Lower leg skin (tissue), 3 donors: Measurements from ENCODE around the gene LYSMD2.

Source experiments
- POLR2A ChIP-seq, 2 donors: fragments of 450-650 bp; IDR thresholded peaks; one replicate each; pipeline ENCODE4 v1.6.1; 2016 to 2017; ENCODE audit warnings: antibody characterized with exemption in 2 of 2, mild to moderate bottlenecking in 1 of 2, moderate library complexity in 1 of 2
- TF ChIP-seq, protein P1 (sequence below), 3 donors: fragments of 450-650 bp; IDR thresholded peaks; one replicate each; pipeline ENCODE4 v1.5.1; 2016; ENCODE audit warnings: antibody characterized with exemption in 3 of 3, mild to moderate bottlenecking in 3 of 3, moderate library complexity in 2 of 3

- TF ChIP-seq POLR2A (IDR thresholded peaks at IDR 0.05) = no peak
- TF ChIP-seq, protein P1, sequence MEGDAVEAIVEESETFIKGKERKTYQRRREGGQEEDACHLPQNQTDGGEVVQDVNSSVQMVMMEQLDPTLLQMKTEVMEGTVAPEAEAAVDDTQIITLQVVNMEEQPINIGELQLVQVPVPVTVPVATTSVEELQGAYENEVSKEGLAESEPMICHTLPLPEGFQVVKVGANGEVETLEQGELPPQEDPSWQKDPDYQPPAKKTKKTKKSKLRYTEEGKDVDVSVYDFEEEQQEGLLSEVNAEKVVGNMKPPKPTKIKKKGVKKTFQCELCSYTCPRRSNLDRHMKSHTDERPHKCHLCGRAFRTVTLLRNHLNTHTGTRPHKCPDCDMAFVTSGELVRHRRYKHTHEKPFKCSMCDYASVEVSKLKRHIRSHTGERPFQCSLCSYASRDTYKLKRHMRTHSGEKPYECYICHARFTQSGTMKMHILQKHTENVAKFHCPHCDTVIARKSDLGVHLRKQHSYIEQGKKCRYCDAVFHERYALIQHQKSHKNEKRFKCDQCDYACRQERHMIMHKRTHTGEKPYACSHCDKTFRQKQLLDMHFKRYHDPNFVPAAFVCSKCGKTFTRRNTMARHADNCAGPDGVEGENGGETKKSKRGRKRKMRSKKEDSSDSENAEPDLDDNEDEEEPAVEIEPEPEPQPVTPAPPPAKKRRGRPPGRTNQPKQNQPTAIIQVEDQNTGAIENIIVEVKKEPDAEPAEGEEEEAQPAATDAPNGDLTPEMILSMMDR (IDR thresholded peaks at IDR 0.05) = no peak
Observed at GRCh38 chr15:51735228-51736010, 2.0 kb downstream of the LYSMD2 start.
